Measurements from ENCODE around the gene ATP11A.

GRCh38 chr13:112837371-112838037 is 147.7 kb downstream of the ATP11A start:
- TF ChIP-seq CTCF (IDR thresholded peaks at IDR 0.05): no peak
- TF ChIP-seq POLR2A (IDR thresholded peaks at IDR 0.05): no peak
